ENCODE results near the gene NT5C1A.

DNA sequence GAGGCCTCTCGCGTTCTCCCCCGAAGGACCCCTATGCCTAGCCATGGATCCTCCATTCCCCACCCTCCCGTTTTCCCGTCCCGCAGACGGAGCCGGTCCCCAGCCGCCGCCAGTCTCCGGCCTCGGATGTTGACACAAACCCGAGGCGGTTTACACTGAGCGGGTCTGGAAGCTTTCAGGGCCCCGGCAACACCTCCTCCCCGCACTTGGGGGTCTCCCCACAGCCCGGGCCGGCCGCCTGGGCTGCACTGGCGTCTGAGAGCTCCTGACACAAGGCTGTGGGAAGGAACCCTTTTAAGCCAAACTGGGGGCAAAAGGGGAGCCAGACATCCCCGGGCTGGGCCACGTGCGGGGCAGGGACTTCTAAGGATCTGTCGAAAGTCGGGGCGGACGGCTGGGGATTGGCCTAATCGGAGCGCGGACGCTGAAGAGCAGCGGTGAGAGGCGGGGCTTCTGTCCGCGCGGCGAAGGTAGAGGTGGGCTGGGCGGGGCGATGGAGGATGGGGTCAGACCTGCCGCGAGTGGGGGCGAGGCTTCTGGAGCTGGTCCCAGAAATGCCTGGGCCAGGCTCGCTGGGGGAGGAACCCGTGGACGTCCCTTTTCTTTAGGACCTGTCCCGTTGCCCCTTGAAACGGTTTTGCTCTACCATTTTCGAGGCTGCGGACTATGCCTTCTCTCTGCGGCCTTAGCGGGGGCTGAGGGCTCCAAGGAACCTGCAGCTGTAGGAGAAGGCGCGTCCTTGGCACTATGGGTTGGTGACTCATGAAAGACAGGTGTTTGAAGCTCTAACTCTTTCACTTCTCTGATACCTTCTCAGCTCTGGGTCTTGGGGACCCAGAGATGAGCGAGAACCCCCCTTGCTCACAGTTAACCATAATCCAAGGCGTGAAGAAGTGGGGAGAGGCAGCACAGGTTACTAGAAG, 20.5 kb upstream of the NT5C1A start:
- TF ChIP-seq CTCF (IDR thresholded peaks at IDR 0.05; ENCODE audit: low read depth, low read length) (no peak), EZH2phosphoT487 (IDR thresholded peaks at IDR 0.05; ENCODE audit: low read depth) (no peak)
